Endodermal cell (in vitro differentiated cells): ENCODE data around the gene PPP1R18. TPM values are rescaled to one million over a fixed set of nuclear protein-coding genes. Genes with fewer than 3 reads are reported as not detected.

ENCODE experiments used
- DNase-seq: peaks from one replicate; pipeline ENCODE4 v3.0.0-alpha.2; 2017
- H3K27ac ChIP-seq: 2 replicates; pipeline ENCODE4 v1.5.1; 2013; ENCODE audit warnings: mild to moderate bottlenecking, low read depth, low read length, moderate library complexity
- H3K27me3 ChIP-seq: 2 replicates; pipeline ENCODE4 v1.6.1; 2013; ENCODE audit warnings: mild to moderate bottlenecking, low read length, moderate library complexity; ENCODE audit not compliant: insufficient read depth, control insufficient read depth, poor library complexity, severe bottlenecking
- H3K36me3 ChIP-seq: 2 replicates; pipeline ENCODE4 v1.7.0; 2013; ENCODE audit warnings: mild to moderate bottlenecking, low read length, moderate library complexity; ENCODE audit not compliant: control insufficient read depth, insufficient read depth
- H3K4me1 ChIP-seq: one replicate; pipeline ENCODE4 v1.7.0; 2013; ENCODE audit warnings: low read length; ENCODE audit not compliant: control insufficient read depth, insufficient read depth
- H3K4me3 ChIP-seq: 2 replicates; pipeline ENCODE4 v1.5.1; 2013; ENCODE audit warnings: mild to moderate bottlenecking, low read length, moderate library complexity
- H3K9ac ChIP-seq: 2 replicates; pipeline ENCODE4 v1.6.1; 2013; ENCODE audit warnings: mild to moderate bottlenecking, low read length, moderate library complexity; ENCODE audit not compliant: poor library complexity, severe bottlenecking; ENCODE audit errors: extremely low read depth
- H3K9me3 ChIP-seq: 2 replicates; pipeline ENCODE4 v1.6.1; 2013; ENCODE audit warnings: mild to moderate bottlenecking, low read length, moderate library complexity; ENCODE audit not compliant: control insufficient read depth
- H3K27ac Mint-ChIP-seq: 2 replicates; pipeline ENCODE4 v1.8.0; 2020; ENCODE audit warnings: mixed read lengths
- H3K27me3 Mint-ChIP-seq: 2 replicates; pipeline ENCODE4 v1.8.0; 2021; ENCODE audit warnings: mild to moderate bottlenecking, mixed read lengths; ENCODE audit not compliant: insufficient read depth
- H3K36me3 Mint-ChIP-seq: 2 replicates; pipeline ENCODE4 v1.8.0; 2020; ENCODE audit warnings: low read depth, mixed read lengths
- H3K4me1 Mint-ChIP-seq: 2 replicates; pipeline ENCODE4 v1.8.0; 2020; ENCODE audit warnings: mixed read lengths
- H3K4me3 Mint-ChIP-seq: 2 replicates; pipeline ENCODE4 v1.8.0; 2020; ENCODE audit warnings: mild to moderate bottlenecking, moderate library complexity, mixed read lengths
- H3K9me3 Mint-ChIP-seq: 2 replicates; pipeline ENCODE4 v1.8.0; 2020; ENCODE audit warnings: mild to moderate bottlenecking, mixed read lengths
- CTCF ChIP-seq: fragments of 200-600 bp; sonication (generic); conservative IDR thresholded peaks from 2 replicates; pipeline ENCODE4 v1.5.0; 2021; ENCODE audit warnings: antibody characterized with exemption, mild to moderate bottlenecking
- WGBS, 2 experiments: methylation state at CpG; one replicate each; pipeline versions ENCODE4 v1.1.5 to v1.1.7; 2013; ENCODE audit warnings: missing lambda C conversion rate in 2 of 2, mixed read lengths in 1 of 2; ENCODE audit not compliant: insufficient coverage in 1 of 2, insufficient read length in 1 of 2; 5-methylcytosine and 5-hydroxymethylcytosine counted together
- total RNA-seq, 2 donors: library from RNA; stranded (reverse); fragmentation: NEBNext Ultra II Directional in 1 of 2; extraction: Animal tissue kit (Norgen Biotek cat#: 25700) in 1 of 2; gene quantifications; 2 replicates in 1 of 2; 3 replicates in 1 of 2; pipeline ENCODE4 v1.2.1, GENCODE V29; 2021

Gene PPP1R18
- total RNA-seq, 2 donors from 2014 or later, result 27.6 to 31.4 TPM

- no peaks in the 10 kb centered on the region for H3K27me3 ChIP-seq
- H3K4me1 Mint-ChIP-seq, result peaks cover 65% of the 10 kb centered on the region
- H3K9ac ChIP-seq, result peak overlapping the region; percentile 66
- no peak for TF ChIP-seq CTCF
- peak; percentile 95 for DNase-seq
- no peaks in the 10 kb centered on the region for H3K9me3 Mint-ChIP-seq
- H3K36me3 ChIP-seq, result peaks cover 7% of the 10 kb centered on the region
- H3K27ac ChIP-seq, result peak overlapping the region; percentile 97
- peak overlapping the region; percentile 88 for H3K27ac Mint-ChIP-seq
- no peaks in the 10 kb centered on the region for H3K9me3 ChIP-seq
- H3K4me1 ChIP-seq, result peaks cover 16% of the 10 kb centered on the region
- peaks cover 12% of the 10 kb centered on the region for H3K36me3 Mint-ChIP-seq
- no peaks in the 10 kb centered on the region for H3K27me3 Mint-ChIP-seq
- peak overlapping the region; percentile 95 for H3K4me3 ChIP-seq
- peak overlapping the region; percentile 75 for H3K4me3 Mint-ChIP-seq
- 0% methylated on average over 13 to 52 of the region's 52 CpGs for WGBS, 2 experiments
Measured at GRCh38 chr6:30686908-30687658, 638 bp upstream of the PPP1R18 start.

GRCh38 chr6:30685157-30686008, 1.1 kb downstream of the PPP1R18 start:
- Mint-ChIP-seq H3K4me3 (peak overlapping the region; percentile 75), H3K27ac (peak overlapping the region; percentile 39), H3K36me3 (peaks cover 15% of the 10 kb centered on the region), H3K27me3 (no peaks in the 10 kb centered on the region), H3K9me3 (no peaks in the 10 kb centered on the region), H3K4me1 (peaks cover 64% of the 10 kb centered on the region)
- peaks cover 7% of the 10 kb centered on the region for H3K36me3 ChIP-seq
- TF ChIP-seq CTCF, result peak; percentile 22
- H3K27me3 ChIP-seq, result no peaks in the 10 kb centered on the region
- H3K4me3 ChIP-seq, result peak overlapping the region; percentile 95
- no peaks in the 10 kb centered on the region for H3K9me3 ChIP-seq
- DNase-seq, result peak; percentile 69
- H3K9ac ChIP-seq, result peak overlapping the region; percentile 66
- peaks cover 18% of the 10 kb centered on the region for H3K4me1 ChIP-seq
- H3K27ac ChIP-seq, result no peak overlapping the region
- 66 to 69% methylated on average over 21 to 29 of the region's 29 CpGs for WGBS, 2 experiments

- H3K4me1 Mint-ChIP-seq, result peaks cover 63% of the 10 kb centered on the region
Measured at GRCh38 chr6:30684386-30685156, 1.9 kb downstream of the PPP1R18 start.

More at GRCh38 chr6:30684386-30685156, 1.9 kb downstream of the PPP1R18 start:
- 60 to 70% methylated on average over 7 to 19 of the region's 21 CpGs for WGBS, 2 experiments
- TF ChIP-seq CTCF, result no peak
- Mint-ChIP-seq H3K9me3 (no peaks in the 10 kb centered on the region), H3K36me3 (peaks cover 17% of the 10 kb centered on the region), H3K27ac (peak overlapping the region; percentile 39), H3K4me3 (peak overlapping the region; percentile 75), H3K27me3 (no peaks in the 10 kb centered on the region)
- no peaks in the 10 kb centered on the region for H3K9me3 ChIP-seq
- peak overlapping the region; percentile 95 for H3K4me3 ChIP-seq
- H3K9ac ChIP-seq, result peak overlapping the region; percentile 31
- no peaks in the 10 kb centered on the region for H3K27me3 ChIP-seq
- peaks cover 18% of the 10 kb centered on the region for H3K4me1 ChIP-seq
- H3K27ac ChIP-seq, result no peak overlapping the region
- peaks cover 13% of the 10 kb centered on the region for H3K36me3 ChIP-seq
- DNase-seq, result no peak
